Thoracic aorta (tissue), 2 donors: Measurements from ENCODE around the gene GAA. TPM values are rescaled to one million over a fixed set of nuclear protein-coding genes. Genes with fewer than 3 reads are reported as not detected.

Experiments used
- ATAC-seq: fragments of 150-250 bp; one replicate; pipeline ENCODE4 v1.8.0; 2017; ENCODE audit warnings: low read depth; ENCODE audit not compliant: insufficient number of reproducible peaks, low FRiP score
- DNase-seq: peaks from one replicate; pipeline ENCODE4 v3.0.0-alpha.2; 2020; ENCODE audit warnings: low spot score
- H3K27ac ChIP-seq, 2 donors: fragments of 200-600 bp; sonication (generic); 1 replicate in 1 of 2; 2 replicates in 1 of 2; pipeline ENCODE4 v1.5.1; 2016; ENCODE audit warnings: mild to moderate bottlenecking in 2 of 2, moderate library complexity in 2 of 2
- H3K27me3 ChIP-seq: fragments of 200-600 bp; sonication (generic); replicated peaks from 2 replicates; pipeline ENCODE4 v1.6.0; 2016; ENCODE audit warnings: mild to moderate bottlenecking; ENCODE audit not compliant: insufficient read depth
- H3K36me3 ChIP-seq: fragments of 200-600 bp; sonication (generic); one replicate; pipeline ENCODE4 v1.5.1; 2016
- H3K4me1 ChIP-seq, 2 donors: fragments of 200-600 bp; sonication (generic); 1 replicate in 1 of 2; 2 replicates in 1 of 2; pipeline versions ENCODE4 v1.5.1 to v1.6.0; 2016; ENCODE audit warnings: low read depth in 2 of 2, mild to moderate bottlenecking in 1 of 2; ENCODE audit not compliant: control insufficient read depth in 1 of 2
- H3K4me3 ChIP-seq: fragments of 200-600 bp; sonication (generic); 2 replicates; pipeline ENCODE4 v1.5.1; 2016; ENCODE audit warnings: mild to moderate bottlenecking
- H3K9me3 ChIP-seq: fragments of 200-600 bp; sonication (generic); 2 replicates; pipeline ENCODE4 v1.5.1; 2016
- total RNA-seq, 2 donors: library from RNA; depleted of rRNA; stranded (reverse); fragments of >200 nt; gene quantifications; one replicate each; pipeline versions ENCODE4 v1.1.0 to v1.2.3, GENCODE V29; 2016
- TF ChIP-seq, protein P1 (sequence below): fragments of 200-600 bp; sonication (generic); IDR thresholded peaks from one replicate; pipeline ENCODE4 v1.5.1; 2019; ENCODE audit warnings: antibody characterized with exemption

GAA gene
- total RNA-seq, 2 donors from 2014 or later, result 101 to 126 TPM

DNA sequence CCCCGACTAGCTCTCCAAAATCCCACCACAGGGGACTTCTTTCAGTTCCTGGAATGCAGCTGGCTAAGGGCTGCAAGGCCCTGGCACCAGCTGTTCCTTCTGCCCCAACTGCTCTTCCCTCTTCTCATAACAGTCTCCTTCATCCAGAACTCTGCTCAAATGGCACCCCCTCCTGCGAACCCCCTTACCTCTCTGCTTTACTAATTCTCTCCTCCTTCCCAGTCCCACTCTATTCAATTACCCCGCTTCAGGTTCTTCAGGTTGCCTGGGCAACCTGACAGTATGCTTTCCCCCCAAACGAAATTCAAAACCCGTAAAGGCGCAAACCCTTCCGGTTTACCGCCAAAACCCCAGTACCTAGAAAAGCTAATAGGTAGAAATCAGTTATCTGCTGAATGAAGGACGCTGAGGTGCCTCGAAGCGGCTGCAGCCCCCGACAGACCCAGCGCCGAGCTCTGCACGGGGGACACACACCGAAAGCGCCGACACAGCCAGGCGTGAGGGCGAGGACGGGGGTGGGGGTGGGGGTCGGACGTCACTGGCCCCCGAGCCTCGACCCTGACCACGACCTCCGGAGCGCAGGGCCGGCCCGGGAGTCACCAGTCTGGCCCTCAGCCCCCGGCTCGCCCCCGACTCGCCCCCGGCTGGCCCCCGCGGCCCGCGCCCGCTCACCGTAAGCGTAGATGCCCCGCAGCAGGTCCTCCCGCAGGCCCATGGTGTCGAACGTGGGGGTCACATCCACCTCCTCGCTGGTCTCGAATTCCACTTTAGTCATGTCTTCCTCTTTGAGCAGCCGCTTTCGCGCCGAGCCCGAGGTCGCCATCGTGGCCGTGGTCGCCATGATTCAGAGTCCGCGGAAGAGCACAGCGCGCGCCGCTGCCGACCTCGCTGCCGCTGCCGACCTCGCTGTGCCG lies 45.0 kb downstream of the GAA start:
- Histone ChIP-seq H3K36me3 (peaks cover 13% of the 10 kb centered on the region), H3K9me3 (no peaks in the 10 kb centered on the region), H3K27ac (peak overlapping the region; percentile 78 to 79), H3K27me3 (no peaks in the 10 kb centered on the region), H3K4me1 (peaks cover 14 to 24% of the 10 kb centered on the region in 2 donors), H3K4me3 (peak overlapping the region; percentile 82)
- DNase-seq (no peak), ATAC-seq (no peak)
- TF ChIP-seq, protein P1, sequence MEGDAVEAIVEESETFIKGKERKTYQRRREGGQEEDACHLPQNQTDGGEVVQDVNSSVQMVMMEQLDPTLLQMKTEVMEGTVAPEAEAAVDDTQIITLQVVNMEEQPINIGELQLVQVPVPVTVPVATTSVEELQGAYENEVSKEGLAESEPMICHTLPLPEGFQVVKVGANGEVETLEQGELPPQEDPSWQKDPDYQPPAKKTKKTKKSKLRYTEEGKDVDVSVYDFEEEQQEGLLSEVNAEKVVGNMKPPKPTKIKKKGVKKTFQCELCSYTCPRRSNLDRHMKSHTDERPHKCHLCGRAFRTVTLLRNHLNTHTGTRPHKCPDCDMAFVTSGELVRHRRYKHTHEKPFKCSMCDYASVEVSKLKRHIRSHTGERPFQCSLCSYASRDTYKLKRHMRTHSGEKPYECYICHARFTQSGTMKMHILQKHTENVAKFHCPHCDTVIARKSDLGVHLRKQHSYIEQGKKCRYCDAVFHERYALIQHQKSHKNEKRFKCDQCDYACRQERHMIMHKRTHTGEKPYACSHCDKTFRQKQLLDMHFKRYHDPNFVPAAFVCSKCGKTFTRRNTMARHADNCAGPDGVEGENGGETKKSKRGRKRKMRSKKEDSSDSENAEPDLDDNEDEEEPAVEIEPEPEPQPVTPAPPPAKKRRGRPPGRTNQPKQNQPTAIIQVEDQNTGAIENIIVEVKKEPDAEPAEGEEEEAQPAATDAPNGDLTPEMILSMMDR, result no peak

DNA sequence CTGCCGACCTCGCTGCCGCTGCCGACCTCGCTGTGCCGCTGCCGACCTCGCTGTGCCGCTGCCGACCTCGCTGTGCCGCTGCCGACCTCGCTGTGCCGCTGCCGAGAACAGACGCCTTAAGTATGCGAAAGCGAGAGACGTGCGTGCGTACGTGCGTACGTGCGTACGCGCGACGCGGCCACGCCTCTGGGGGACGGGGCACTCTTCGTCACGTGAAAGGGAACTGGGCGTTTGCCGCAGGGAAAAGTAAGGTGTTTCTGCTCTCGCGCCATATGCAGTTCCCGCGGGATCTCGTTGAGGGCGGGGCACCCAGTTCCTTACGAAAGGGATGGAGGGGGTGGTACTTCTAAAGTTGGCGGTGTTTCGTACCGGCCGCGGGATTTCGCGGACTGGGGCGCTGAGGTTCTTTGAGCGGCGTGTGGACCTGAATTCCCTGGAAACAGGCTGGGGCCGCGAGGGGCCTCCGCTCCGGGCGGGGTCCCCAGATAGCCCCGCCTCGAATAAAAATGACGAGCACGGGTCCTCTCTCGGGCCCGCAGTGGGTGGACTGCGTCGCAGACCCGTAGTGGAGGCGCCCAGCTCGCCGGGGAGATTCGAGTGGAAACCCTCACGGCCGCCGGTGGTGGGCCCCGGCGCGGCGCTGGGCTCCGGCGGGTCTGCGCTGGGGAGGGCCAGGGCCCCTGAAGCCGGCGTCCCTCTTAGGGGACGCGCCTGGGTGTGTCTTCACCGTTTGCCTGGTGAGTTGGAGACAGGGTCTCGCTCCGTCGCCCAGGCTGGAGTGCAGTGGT lies 45.8 kb downstream of the GAA start, which contains the start of gene EIF4A3:
Gene EIF4A3, minus strand, starts transcription at position 94 of the 788 bp plus-strand sequence. CDS start 167 bp downstream, outside the sequence.
- TF ChIP-seq, protein P1, result no peak
- peaks cover 14 to 24% of the 10 kb centered on the region in 2 donors for H3K4me1 ChIP-seq
- H3K27me3 ChIP-seq, result no peaks in the 10 kb centered on the region
- H3K9me3 ChIP-seq, result no peaks in the 10 kb centered on the region
- H3K27ac ChIP-seq, result peak within 1 kb of the TSS; percentile 78 to 79
- H3K36me3 ChIP-seq, result peaks cover 13% of the 10 kb centered on the region
- H3K4me3 ChIP-seq, result peak within 1 kb of the TSS; percentile 82
- peak; percentile 92 for DNase-seq
- peak; percentile 97 for ATAC-seq

DNA sequence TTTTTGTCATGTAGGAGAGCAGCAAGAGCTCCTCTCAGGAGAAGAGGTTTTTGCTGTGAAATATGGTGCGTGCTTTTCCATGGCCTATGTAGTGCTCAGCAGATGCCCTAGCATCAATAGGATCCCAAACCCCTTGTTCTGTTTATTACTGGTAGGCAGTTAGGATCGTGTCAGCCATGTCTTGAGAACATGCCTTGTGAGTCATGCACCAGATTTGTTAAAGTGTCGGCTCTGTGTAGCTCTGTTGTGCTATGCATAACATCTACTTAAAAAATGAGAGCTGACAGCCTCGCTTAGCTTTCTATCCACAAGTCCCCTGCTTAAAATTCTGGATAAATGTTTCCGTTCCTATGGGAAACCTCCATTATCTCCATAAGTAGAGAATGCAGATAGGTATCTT lies 50.0 kb downstream of the GAA start:
- Histone ChIP-seq H3K4me3 (no peak overlapping the region), H3K36me3 (no peaks in the 10 kb centered on the region), H3K27ac (no peak overlapping the region), H3K9me3 (no peaks in the 10 kb centered on the region), H3K27me3 (no peaks in the 10 kb centered on the region), H3K4me1 (peaks cover 4 to 5% of the 10 kb centered on the region in 2 donors)
- ATAC-seq (no peak), DNase-seq (no peak)
- TF ChIP-seq, protein P1, result no peak

DNA sequence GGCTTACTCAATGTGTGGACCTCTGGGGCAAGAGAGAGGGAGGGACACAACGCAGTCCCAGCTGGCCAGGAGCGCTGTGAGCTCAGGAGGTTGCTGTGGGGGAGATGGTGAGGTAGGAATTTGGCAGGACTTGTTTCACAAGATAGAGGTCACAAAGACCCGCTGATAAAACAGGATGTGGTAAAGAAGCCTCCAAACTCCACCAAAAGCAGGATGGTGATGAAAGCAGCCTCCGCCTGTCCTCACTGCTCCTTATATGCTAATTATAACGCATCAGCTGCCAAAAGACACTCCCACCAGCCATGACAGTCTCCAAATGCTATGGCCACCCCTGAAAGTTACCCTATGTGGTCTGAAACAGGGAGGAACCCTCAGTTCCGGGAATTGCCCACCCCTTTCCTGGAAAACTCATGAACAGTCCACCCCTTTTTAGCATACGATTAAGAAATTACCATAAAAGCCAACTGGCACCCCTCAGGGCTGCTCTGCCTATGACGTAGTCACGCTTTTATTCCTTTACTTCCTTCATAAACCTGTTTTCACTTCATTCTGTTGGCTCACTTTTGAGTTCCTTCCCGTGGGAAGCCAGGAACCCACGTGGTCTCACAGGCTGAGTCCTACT lies 50.8 kb downstream of the GAA start:
- Histone ChIP-seq H3K27me3 (no peaks in the 10 kb centered on the region), H3K27ac (no peak overlapping the region), H3K9me3 (no peaks in the 10 kb centered on the region), H3K4me3 (no peak overlapping the region), H3K4me1 (peaks cover 4 to 5% of the 10 kb centered on the region in 2 donors), H3K36me3 (no peaks in the 10 kb centered on the region)
- TF ChIP-seq, protein P1, result no peak
- ATAC-seq, result no peak
- DNase-seq, result no peak
